ENCODE measurements around the gene RACGAP1.

Gene RACGAP1

GRCh38 chr12:49953151-49953550 lies 72.1 kb downstream of the RACGAP1 start:
- no peak for DNase-seq

- DNase-seq, result no peak
Observed at GRCh38 chr12:49952391-49953055, 72.8 kb downstream of the RACGAP1 start.

DNA sequence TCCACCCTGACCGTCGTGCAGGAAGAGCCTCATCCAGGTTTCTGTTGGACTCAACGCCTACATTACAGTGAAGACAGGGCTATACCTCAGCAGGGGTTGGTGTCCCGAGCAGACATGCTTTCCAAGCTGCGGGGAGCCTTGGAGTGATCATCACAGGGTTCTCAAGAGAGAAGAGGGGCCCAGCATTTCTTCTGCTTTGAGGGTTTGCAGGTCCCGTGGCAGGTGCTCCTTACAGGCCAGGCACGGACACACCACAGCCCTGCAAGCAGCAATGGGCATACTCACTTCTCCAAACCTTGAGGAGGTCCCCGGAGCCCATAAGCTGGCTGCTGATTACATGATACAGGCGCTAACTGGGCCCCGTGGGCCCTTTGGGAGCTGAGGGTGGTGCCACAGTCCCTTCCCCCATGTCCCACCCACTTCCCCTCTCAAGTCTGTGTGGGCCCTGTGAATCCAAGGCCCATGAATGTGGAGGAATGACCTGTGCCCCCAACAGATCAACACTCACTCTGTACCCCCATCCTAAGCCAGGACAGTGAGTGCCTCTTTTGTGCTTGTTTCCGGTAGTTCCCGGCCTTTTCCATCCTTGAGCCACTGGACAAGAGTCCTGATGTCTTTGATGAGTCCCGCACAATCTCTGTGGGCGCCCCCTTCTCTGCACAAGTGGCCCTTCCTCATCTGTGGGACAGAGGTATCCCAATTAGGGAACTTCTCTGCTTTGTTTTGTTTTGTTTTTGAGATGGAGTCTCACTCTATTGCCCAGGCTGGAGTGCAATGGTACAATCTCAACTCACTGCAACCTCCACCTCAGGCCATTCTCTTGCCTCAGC lies 73.7 kb downstream of the RACGAP1 start:
- DNase-seq, result no peak

GRCh38 chr12:49950273-49951251 lies 74.7 kb downstream of the RACGAP1 start, which contains the start of gene AQP2:
AQP2 (plus strand) TSS chr12:49950737; CDS start chr12:49950831, 94 bp downstream.
- DNase-seq, result no peak

DNA sequence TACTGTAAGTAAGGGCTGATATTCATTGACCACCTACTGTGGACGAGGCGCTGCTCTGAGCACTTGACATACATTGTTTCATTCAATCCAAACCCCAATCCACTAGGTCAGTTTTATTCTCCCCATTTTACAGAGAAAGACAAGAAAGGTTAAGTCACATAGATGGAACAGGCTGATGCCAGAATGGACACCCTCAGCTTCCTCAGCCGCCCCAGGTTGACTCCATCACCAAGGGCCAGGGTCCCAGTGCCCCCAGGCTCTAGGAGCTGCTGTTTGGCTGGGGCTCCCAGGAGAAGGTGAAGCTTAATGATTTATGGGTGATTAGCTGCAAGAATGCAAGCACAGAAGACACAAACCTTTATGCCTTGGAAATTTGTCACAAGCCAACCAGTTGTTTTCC lies 75.4 kb downstream of the RACGAP1 start:
- no peak for DNase-seq

- DNase-seq, result no peak
Observed at GRCh38 chr12:49948866-49949845, 76.1 kb downstream of the RACGAP1 start.

DNA sequence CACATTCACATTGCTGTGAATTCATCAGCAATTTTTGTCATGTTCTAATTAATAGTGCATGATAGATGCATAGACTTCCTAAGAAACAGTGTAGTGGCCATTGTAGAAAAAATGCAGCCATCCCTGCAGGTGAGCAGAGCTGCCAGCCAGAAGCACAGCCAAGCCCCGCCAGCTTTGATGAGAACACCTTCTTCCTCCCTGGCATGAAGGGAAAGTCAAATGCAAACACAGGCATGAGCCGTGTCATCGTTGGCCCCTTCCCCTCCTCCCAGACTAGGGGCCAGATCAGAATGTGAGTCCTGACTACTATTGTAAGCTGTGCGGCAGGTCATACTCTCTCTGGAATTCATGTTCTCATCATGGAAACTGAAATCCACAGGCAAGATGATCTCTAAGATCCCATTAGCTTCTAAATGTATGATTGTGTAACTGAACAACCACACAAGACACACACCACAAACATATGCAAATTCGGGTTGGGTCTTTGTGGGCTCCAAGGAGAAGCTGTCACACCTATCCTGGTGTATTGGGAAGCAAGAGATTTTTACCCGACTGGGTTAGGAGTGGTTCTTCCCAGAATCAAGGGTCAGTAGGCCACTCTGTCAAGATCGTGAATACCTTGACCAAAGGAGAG lies 77.6 kb downstream of the RACGAP1 start:
- DNase-seq, result no peak

DNA sequence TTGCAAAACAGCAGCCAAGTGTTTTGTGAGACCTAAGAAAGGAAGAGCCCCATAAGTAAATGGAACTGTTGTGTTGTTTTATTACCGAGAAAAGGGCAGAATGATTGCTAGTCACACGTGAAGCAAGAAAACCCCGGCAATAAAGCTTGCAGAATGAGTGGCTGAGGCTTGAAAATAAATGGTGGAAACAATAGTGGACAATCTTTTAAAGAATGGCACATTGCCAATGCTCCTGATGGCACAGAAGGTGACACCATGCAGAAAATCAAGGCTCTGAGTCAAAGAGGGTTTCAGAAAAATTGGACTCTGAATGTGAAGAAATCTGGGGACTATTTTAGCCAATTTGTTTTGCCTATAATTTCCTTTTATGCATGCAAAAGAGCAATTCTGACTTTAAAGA lies 78.8 kb downstream of the RACGAP1 start:
- no peak for DNase-seq

GRCh38 chr12:49946086-49946485 lies 79.2 kb downstream of the RACGAP1 start:
- DNase-seq, result no peak

GRCh38 chr12:49945394-49946080 lies 79.8 kb downstream of the RACGAP1 start:
- DNase-seq, result peak; percentile 64

GRCh38 chr12:49944718-49945117 lies 80.6 kb downstream of the RACGAP1 start:
- no peak for DNase-seq

- DNase-seq, result no peak
Observed at GRCh38 chr12:49944046-49944445, 81.2 kb downstream of the RACGAP1 start.

- no peak for DNase-seq
Observed at GRCh38 chr12:49943625-49943960, 81.7 kb downstream of the RACGAP1 start.

- DNase-seq, result no peak
Observed at GRCh38 chr12:49942921-49943624, 82.2 kb downstream of the RACGAP1 start.

GRCh38 chr12:49942512-49942893 lies 82.8 kb downstream of the RACGAP1 start:
- no peak for DNase-seq

DNA sequence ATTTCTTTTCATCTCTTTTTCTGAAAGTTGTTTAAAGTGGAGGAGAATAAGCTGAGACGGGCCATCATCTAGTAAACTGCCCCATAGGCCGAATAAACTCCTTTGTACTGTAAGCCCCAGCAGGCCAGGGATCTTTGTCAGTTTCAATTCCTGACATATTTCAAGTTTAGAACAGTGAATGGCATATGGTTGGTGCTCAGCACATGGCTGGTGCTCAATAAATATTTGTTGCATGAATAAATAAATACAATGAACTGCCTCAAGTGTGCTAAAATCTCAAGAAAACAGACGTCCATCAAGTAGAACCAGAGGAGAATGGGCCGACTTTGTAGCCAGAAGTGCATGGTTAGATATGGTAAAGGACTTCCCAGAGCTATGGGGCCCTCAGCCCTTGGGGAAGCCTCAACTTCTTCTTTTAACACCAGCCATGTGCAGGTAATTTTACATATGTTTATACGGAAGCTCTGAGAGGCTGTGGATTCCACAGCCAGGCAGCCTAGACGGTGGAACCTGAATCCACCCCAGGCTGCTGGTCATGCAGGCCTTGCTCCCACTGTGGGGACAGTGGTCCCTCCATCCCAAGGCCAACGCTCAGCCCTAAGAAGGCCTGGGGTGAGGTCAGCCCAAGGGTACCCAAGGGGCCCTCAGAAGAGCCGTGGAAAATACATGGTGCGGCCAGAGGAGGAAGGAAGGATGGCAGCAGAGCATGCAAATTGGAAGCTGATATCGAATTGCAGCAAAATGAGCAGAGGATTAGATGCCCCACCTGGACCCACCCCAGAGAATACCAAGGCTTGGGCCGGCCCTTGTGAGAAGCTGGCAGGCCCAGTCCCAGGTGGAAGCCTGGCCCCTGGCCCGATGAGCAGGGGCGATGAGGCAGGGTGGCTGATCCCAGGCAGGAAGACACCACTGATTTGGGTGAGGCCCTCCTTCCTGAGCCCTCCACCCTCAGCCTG lies 83.5 kb downstream of the RACGAP1 start:
- DNase-seq, result no peak

- no peak for DNase-seq
Observed at GRCh38 chr12:49939707-49940106, 85.6 kb downstream of the RACGAP1 start.

GRCh38 chr12:49939307-49939706 lies 86.0 kb downstream of the RACGAP1 start:
- no peak for DNase-seq
